ENCODE measurements around the gene BPIFB6.

GRCh38 chr20:33024609-33025317 is 6.7 kb upstream of the BPIFB6 start:
- no peak for TF ChIP-seq CTCF (IDR thresholded peaks at IDR 0.05; ENCODE audit: low read length)
- no peak for TF ChIP-seq EZH2 (optimal IDR thresholded peaks at IDR 0.05; ENCODE audit: low read depth, low read length)
- no peak for TF ChIP-seq EZH2phosphoT487 (IDR thresholded peaks at IDR 0.05; ENCODE audit: low read length)

Data from MM.1S (cell line).